SK-N-MC (cell line): ENCODE measurements around the gene AHI1.

Experiments
- EZH2 ChIP-seq: fragments of 200-600 bp; sonication (generic); IDR thresholded peaks from one replicate; pipeline ENCODE4 v1.6.1; 2017; ENCODE audit warnings: antibody characterized with exemption
- FOXP2 ChIP-seq: optimal IDR thresholded peaks from 2 replicates; pipeline ENCODE3; 2011; ENCODE audit warnings: mild to moderate bottlenecking, moderate library complexity; ENCODE audit not compliant: insufficient read depth; ENCODE audit errors: extremely low read length, control extremely low read depth
- POLR2AphosphoS5 ChIP-seq: IDR thresholded peaks from 2 replicates; pipeline ENCODE4 v1.6.1; 2012; ENCODE audit warnings: mild to moderate bottlenecking, low read depth, low read length, borderline replicate concordance

DNA sequence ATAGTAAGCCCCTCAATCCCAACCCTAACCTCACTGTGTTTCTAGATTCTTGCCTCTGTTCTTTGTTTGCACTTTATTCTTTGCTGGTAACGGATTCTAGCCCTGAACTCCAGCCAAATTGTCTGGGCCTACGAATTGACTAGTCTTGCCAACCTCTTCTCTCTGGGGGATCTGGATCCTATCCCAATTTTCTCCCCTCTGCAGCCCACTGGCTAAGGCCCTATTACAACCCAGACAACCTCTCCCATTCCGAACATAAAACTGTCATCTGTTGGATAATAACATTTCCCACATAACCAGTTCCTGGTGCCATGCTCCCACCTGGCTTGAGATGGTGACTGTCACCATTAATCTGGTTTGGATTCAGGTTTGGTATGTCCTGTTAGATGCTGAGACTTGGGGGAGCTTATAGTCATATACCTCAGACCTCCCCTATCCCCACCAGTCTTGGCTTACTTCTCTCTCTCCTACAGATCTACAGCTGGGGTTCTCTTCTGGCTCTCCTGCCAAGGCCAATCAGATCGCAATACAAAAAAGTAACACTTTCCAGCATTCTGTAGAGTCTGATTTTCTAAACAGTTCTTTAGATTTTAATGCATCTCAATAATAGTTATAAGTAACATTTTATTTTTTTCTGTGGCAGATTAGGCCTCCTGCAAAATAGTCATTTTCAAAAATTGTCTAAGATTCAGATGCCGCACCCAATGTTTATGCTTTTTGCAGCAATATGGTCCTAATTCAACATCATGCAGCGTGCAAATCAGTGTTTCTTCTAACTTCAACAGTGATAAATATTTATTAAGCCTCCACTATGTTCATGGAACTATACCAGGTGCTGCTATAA, 29.8 kb upstream of the AHI1 start:
- TF ChIP-seq POLR2AphosphoS5 (no peak), EZH2 (no peak), FOXP2 (no peak)
